PC-9 (cell line): ENCODE measurements around the gene KBTBD7. TPM values are rescaled to one million over a fixed set of nuclear protein-coding genes. Genes with fewer than 3 reads are reported as not detected.
"Not testable (repeated sequence)": the region's sequence is repeated elsewhere in the genome, so short reads cannot be mapped to it uniquely, and the experiment has no call there.

ENCODE experiments used
- BruUV-seq: library from RNA; stranded (reverse); fragments of 400-500 nt; replicated peaks from 2 replicates; lab custom pipeline; 2021; lab: Mats Ljungman, UMichigan
- CTCF ChIA-PET: fragments of 300-600 bp; sonication (Branson Sonifier 250); formaldehyde crosslinking; loops from one replicate; lab custom pipeline; 2022; ENCODE audit warnings: antibody characterized with exemption; lab: Charles Lee
- POLR2A ChIA-PET: fragments of 300-600 bp; sonication (Branson Sonifier 250); formaldehyde crosslinking; loops from one replicate; lab custom pipeline; 2022; ENCODE audit warnings: antibody characterized with exemption; ENCODE audit not compliant: unreplicated experiment; lab: Charles Lee
- DNase-seq, 2 experiments: peaks; one replicate each; pipeline versions ENCODE4 v3.0.0 to v3.0.0-alpha.2; 2015 to 2022; ENCODE audit warnings: mixed read lengths in 1 of 2
- H2AFZ ChIP-seq: fragments of 200-600 bp; sonication (generic); 2 replicates; pipeline ENCODE4 v1.8.1; 2017; ENCODE audit warnings: antibody characterized with exemption
- H3F3A ChIP-seq: fragments of 200-600 bp; sonication (generic); 2 replicates; pipeline ENCODE4 v1.8.1; 2017; ENCODE audit warnings: antibody characterized with exemption, mild to moderate bottlenecking, low read depth; ENCODE audit not compliant: insufficient read depth
- H3K27ac ChIP-seq: fragments of 200-600 bp; sonication (generic); 2 replicates; pipeline ENCODE4 v1.6.1; 2016; ENCODE audit warnings: mixed run types
- H3K27me3 ChIP-seq: fragments of 200-600 bp; sonication (generic); 2 replicates; pipeline ENCODE4 v1.6.1; 2016; ENCODE audit warnings: low read depth, mixed run types; ENCODE audit not compliant: insufficient read depth
- H3K36me3 ChIP-seq: fragments of 200-600 bp; sonication (generic); 2 replicates; pipeline ENCODE4 v1.6.1; 2016; ENCODE audit warnings: low read depth, mixed run types
- H3K4me1 ChIP-seq: fragments of 200-600 bp; sonication (generic); replicated peaks from 2 replicates; pipeline ENCODE4 v1.6.1; 2016; ENCODE audit warnings: mixed run types; ENCODE audit not compliant: insufficient read depth
- H3K4me2 ChIP-seq: fragments of 200-600 bp; sonication (generic); 2 replicates; pipeline ENCODE4 v1.6.1; 2017; ENCODE audit warnings: mixed run types
- H3K4me3 ChIP-seq: fragments of 200-600 bp; sonication (generic); 2 replicates; pipeline ENCODE4 v1.6.1; 2016; ENCODE audit warnings: mixed run types
- H3K79me2 ChIP-seq: fragments of 200-600 bp; sonication (generic); 2 replicates; pipeline ENCODE4 v1.6.1; 2017; ENCODE audit warnings: low read depth, mixed run types
- H3K9me2 ChIP-seq: fragments of 200-600 bp; sonication (generic); 2 replicates; pipeline ENCODE4 v1.8.1; 2017; ENCODE audit warnings: mild to moderate bottlenecking; ENCODE audit not compliant: insufficient read depth
- H3K9me3 ChIP-seq: fragments of 200-600 bp; sonication (generic); 2 replicates; pipeline ENCODE4 v1.8.1; 2016; ENCODE audit warnings: low read depth; ENCODE audit not compliant: insufficient read depth
- H4K20me1 ChIP-seq: fragments of 200-600 bp; sonication (generic); 2 replicates; pipeline ENCODE4 v1.8.1; 2017; ENCODE audit not compliant: insufficient read depth
- EZH2 ChIP-seq: fragments of 200-600 bp; sonication (generic); IDR thresholded peaks from 2 replicates; pipeline ENCODE4 v1.8.0; 2017; ENCODE audit warnings: antibody characterized with exemption, low read depth
- intact Hi-C: fragments of 100-400 bp; cut with micrococcal nuclease; formaldehyde crosslinking; loops from one replicate; pipeline ENCODE4 v1.10.0; 2022; ENCODE audit not compliant: unreplicated experiment
- total RNA-seq: library from RNA; stranded (reverse); gene quantifications from 2 replicates; pipeline ENCODE4 v1.2.3, GENCODE V29; 2021
- TF ChIP-seq, protein P1 (sequence below): fragments of 200-600 bp; sonication (generic); conservative IDR thresholded peaks from 2 replicates; pipeline ENCODE4 v1.6.1; 2017; ENCODE audit warnings: mixed run types, antibody characterized with exemption, mild to moderate bottlenecking, moderate library complexity

Gene KBTBD7
- total RNA-seq, 1 experiment from 2014 or later: 4.1 TPM

- intact Hi-C loops: no loop called here
- TF ChIP-seq, protein P1, sequence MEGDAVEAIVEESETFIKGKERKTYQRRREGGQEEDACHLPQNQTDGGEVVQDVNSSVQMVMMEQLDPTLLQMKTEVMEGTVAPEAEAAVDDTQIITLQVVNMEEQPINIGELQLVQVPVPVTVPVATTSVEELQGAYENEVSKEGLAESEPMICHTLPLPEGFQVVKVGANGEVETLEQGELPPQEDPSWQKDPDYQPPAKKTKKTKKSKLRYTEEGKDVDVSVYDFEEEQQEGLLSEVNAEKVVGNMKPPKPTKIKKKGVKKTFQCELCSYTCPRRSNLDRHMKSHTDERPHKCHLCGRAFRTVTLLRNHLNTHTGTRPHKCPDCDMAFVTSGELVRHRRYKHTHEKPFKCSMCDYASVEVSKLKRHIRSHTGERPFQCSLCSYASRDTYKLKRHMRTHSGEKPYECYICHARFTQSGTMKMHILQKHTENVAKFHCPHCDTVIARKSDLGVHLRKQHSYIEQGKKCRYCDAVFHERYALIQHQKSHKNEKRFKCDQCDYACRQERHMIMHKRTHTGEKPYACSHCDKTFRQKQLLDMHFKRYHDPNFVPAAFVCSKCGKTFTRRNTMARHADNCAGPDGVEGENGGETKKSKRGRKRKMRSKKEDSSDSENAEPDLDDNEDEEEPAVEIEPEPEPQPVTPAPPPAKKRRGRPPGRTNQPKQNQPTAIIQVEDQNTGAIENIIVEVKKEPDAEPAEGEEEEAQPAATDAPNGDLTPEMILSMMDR: no peak
- TF ChIP-seq EZH2: no peak
Observed at GRCh38 chr13:41177616-41178015, 16.8 kb downstream of the KBTBD7 start.

GRCh38 chr13:41175576-41175975 lies 18.8 kb downstream of the KBTBD7 start:
- H3K4me3 ChIP-seq, POLR2A ChIA-PET, H4K20me1 ChIP-seq, H3K9me2 ChIP-seq, intact Hi-C loops, DNase-seq, CTCF ChIA-PET, BruUV-seq, H3K79me2 ChIP-seq, H3K36me3 ChIP-seq, H3K27me3 ChIP-seq, H3F3A ChIP-seq, H3K9me3 ChIP-seq, H2AFZ ChIP-seq, H3K4me1 ChIP-seq, H3K4me2 ChIP-seq, H3K27ac ChIP-seq: not testable (repeated sequence)

More at GRCh38 chr13:41177616-41178015, 16.8 kb downstream of the KBTBD7 start:
- Histone ChIP-seq H3K4me1 (no peaks in the 10 kb centered on the region), H3K27me3 (no peaks in the 10 kb centered on the region), H3K9me2 (no peaks in the 10 kb centered on the region), H3K4me2 (no peak overlapping the region), H3F3A (no peaks in the 10 kb centered on the region), H2AFZ (no peak overlapping the region), H3K27ac (no peak overlapping the region), H3K36me3 (no peaks in the 10 kb centered on the region), H3K9me3 (no peaks in the 10 kb centered on the region), H4K20me1 (no peaks in the 10 kb centered on the region), H3K4me3 (no peak overlapping the region), H3K79me2 (no peaks in the 10 kb centered on the region)
- POLR2A ChIA-PET: no interaction called here
- no TSS peak for BruUV-seq
- DNase-seq: no peak
- CTCF ChIA-PET: no interaction called here

DNA sequence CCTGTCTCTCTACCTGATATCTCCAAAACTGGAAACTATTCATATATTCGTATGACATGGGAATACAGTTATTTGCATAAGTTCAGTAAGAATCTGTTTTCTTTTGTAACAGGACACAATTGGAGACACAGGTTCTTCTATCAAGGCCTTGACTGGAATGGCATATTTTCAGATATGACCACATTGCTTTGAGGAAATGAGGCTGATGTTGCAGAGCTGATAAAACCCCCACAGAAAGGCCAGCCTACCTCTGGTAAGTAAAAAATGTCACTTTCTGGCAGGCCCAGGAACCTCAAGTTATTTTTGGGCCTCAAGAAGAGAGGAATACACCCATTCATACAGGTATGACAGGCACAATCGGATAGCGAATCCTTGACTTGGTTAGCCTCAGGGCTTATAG lies 32.2 kb downstream of the KBTBD7 start:
- intact Hi-C loops: no loop called here
- BruUV-seq: no TSS peak

More for the DNA sequence above, 32.2 kb downstream of the KBTBD7 start:
- ChIA-PET CTCF (no interaction called here), POLR2A (no interaction called here)
- H3K4me3 ChIP-seq: no peak overlapping the region
- no peaks in the 10 kb centered on the region for H3K27me3 ChIP-seq
- H4K20me1 ChIP-seq: no peaks in the 10 kb centered on the region
- no peak overlapping the region for H3K4me2 ChIP-seq
- no peaks in the 10 kb centered on the region for H3F3A ChIP-seq
- H3K79me2 ChIP-seq: no peaks in the 10 kb centered on the region
- H3K27ac ChIP-seq: no peak overlapping the region
- no peaks in the 10 kb centered on the region for H3K9me2 ChIP-seq
- H2AFZ ChIP-seq: no peak overlapping the region
- H3K9me3 ChIP-seq: no peaks in the 10 kb centered on the region
- TF ChIP-seq, protein P1: no peak
- TF ChIP-seq EZH2: no peak
- no peaks in the 10 kb centered on the region for H3K4me1 ChIP-seq
- no peaks in the 10 kb centered on the region for H3K36me3 ChIP-seq
- no peak for DNase-seq
